ENCODE measurements around the gene SPINT3. TPM values are rescaled to one million over a fixed set of nuclear protein-coding genes. Genes with fewer than 3 reads are reported as not detected.

SPINT3 gene
- polyA plus RNA-seq, 4 donors = not detected

GRCh38 chr20:45463709-45464108, 51.7 kb downstream of the SPINT3 start:
- DNase-seq (ENCODE audit: low read depth in 4 of 4, low spot score in 2 of 4) = no peak

- DNase-seq (ENCODE audit: low read depth in 4 of 4, low spot score in 2 of 4) = no peak
Observed at GRCh38 chr20:45462711-45463509, 52.5 kb downstream of the SPINT3 start.

Other genes starting within 250 kb of the SPINT3 start
- gene RBPJL, start 208.8 kb downstream of the SPINT3 start, polyA plus RNA-seq (ENCODE audit: insufficient read length in 4 of 4) = not detected
- gene MATN4, start 207.3 kb downstream of the SPINT3 start, polyA plus RNA-seq (ENCODE audit: insufficient read length in 4 of 4) = under 1 TPM; 0.19 to 0.52 (median 0.31) TPM
- 100 to 1,000 TPM; 152 to 172 (median 165) TPM for gene SDC4, start 167.2 kb downstream of the SPINT3 start, polyA plus RNA-seq (ENCODE audit: insufficient read length in 4 of 4)
- 10 to 100 TPM; 29.0 to 35.9 (median 34.5) TPM for gene SYS1, start 152.5 kb downstream of the SPINT3 start, polyA plus RNA-seq (ENCODE audit: insufficient read length in 4 of 4)
- 1 to 10 TPM in 2 of 4 donors, under 1 TPM in 2; 0.97 to 2.2 (median 1.5) TPM for gene TP53TG5, start 137.3 kb downstream of the SPINT3 start, polyA plus RNA-seq (ENCODE audit: insufficient read length in 4 of 4)
- gene DBNDD2, start 107.3 kb downstream of the SPINT3 start, polyA plus RNA-seq (ENCODE audit: insufficient read length in 4 of 4) = 10 to 100 TPM; 21.9 to 26.2 (median 24.5) TPM
- 100 to 1,000 TPM in 2 of 4 donors, 10 to 100 TPM in 2; 91.4 to 116 (median 102) TPM for gene PIGT, start 99.5 kb downstream of the SPINT3 start, polyA plus RNA-seq (ENCODE audit: insufficient read length in 4 of 4)
- gene WFDC2, start 45.9 kb downstream of the SPINT3 start, polyA plus RNA-seq (ENCODE audit: insufficient read length in 4 of 4) = 100 to 1,000 TPM; 156 to 270 (median 212) TPM
- not detected for gene WFDC6, start 23.9 kb upstream of the SPINT3 start, polyA plus RNA-seq (ENCODE audit: insufficient read length in 4 of 4)
- under 1 TPM; 0.08 to 0.65 (median 0.31) TPM for gene EPPIN, start 31.8 kb upstream of the SPINT3 start, polyA plus RNA-seq (ENCODE audit: insufficient read length in 4 of 4)
- under 1 TPM in 1 of 4 donors, not detected in 3; 0.27 TPM for gene WFDC8, start 63.7 kb upstream of the SPINT3 start, polyA plus RNA-seq (ENCODE audit: insufficient read length in 4 of 4)
- not detected for gene WFDC10A, start 114.1 kb upstream of the SPINT3 start, polyA plus RNA-seq (ENCODE audit: insufficient read length in 4 of 4)
- gene WFDC9, start 115.7 kb upstream of the SPINT3 start, polyA plus RNA-seq (ENCODE audit: insufficient read length in 4 of 4) = not detected
- gene WFDC11, start 154.6 kb upstream of the SPINT3 start, polyA plus RNA-seq (ENCODE audit: insufficient read length in 4 of 4) = under 1 TPM in 1 of 4 donors, not detected in 3; 0.27 TPM
- gene WFDC13, start 186.4 kb upstream of the SPINT3 start, polyA plus RNA-seq (ENCODE audit: insufficient read length in 4 of 4) = not detected
- not detected for gene WFDC10B, start 189.4 kb upstream of the SPINT3 start, polyA plus RNA-seq (ENCODE audit: insufficient read length in 4 of 4)
- gene SPINT4, start 206.7 kb upstream of the SPINT3 start, polyA plus RNA-seq (ENCODE audit: insufficient read length in 4 of 4) = not detected

Measured in left renal cortex interstitium (tissue), 4 donors.